Left ventricle myocardium superior (tissue), 1 donor: Measurements from ENCODE around the gene CCNO. TPM values are rescaled to one million over a fixed set of nuclear protein-coding genes. Genes with fewer than 3 reads are reported as not detected.

Experiments
- ATAC-seq: fragments of 200-7000 bp; cut with Tn5 transposase; one replicate; pipeline ENCODE4 v1.9.1; 2020; ENCODE audit warnings: mild to moderate bottlenecking, moderate library complexity
- DNase-seq: peaks from one replicate; pipeline ENCODE4 v3.0.0-alpha.2; 2020
- intact Hi-C: fragments of 100-400 bp; cut with micrococcal nuclease; formaldehyde crosslinking; loops from one replicate; pipeline ENCODE4 v1.11.0; 2022
- total RNA-seq: library from RNA; stranded (reverse); fragmentation: NEBNext Ultra II Directional; extraction: Animal tissue kit (Norgen Biotek cat#: 25700); gene quantifications from one replicate; pipeline ENCODE4 v1.2.1, GENCODE V29; 2021
- donor health status: DM: no; HTN: yes; CAD: no; lungs with severe emphysema.

CCNO gene
- total RNA-seq, 1 donor from 2014 or later: not detected

DNA sequence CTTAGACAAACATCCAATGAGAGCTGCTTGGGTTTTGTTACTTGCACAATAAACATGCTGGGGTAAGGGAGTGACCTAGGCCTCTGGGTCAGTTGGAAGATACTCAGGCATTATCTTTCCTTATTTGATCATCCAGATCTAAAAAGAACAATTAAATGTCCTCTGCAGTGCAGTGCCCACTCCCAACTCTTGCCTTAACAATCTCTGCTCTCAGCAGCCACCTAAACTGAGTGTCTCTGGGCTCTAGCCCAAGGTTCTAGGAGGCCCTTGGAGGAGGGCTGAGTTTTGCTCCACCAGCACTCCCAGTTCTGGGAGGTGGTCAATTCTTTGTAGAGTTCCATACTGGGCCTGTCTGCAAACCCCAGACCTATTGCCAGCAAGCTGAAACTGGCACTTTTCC lies 8.1 kb downstream of the CCNO start:
- no peak for DNase-seq
- ATAC-seq: no peak
- intact Hi-C loops: loop anchor here (10.0 kb wide), 1 partner anchor 51 kb away; the partner anchor contains the start of gene CDC20B

DNA sequence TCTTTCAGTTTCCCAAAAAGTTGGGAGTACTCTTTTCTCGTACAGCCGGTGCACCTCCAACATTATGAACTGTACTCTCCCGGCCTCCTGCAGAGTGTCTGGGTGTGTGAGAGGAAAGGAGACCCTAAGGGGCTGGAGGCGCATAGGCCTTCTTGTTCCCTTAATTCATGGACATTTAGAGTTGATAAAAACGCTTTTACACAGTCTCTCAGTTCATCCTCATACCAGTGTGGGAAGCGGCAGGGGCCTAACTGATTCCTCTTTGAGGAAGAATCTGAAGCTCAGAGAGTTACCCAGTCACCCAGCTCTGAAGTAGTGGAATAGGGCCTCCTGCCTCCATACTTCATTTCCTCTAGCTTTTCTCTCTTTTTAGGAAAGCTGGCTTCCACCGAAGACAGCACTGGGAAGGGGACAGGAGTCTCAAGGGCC lies 9.6 kb downstream of the CCNO start:
- DNase-seq (no peak), ATAC-seq (no peak)
- intact Hi-C loops: loop anchor here (10.0 kb wide), 1 partner anchor 49 kb away; the partner anchor contains the start of gene CDC20B

DNA sequence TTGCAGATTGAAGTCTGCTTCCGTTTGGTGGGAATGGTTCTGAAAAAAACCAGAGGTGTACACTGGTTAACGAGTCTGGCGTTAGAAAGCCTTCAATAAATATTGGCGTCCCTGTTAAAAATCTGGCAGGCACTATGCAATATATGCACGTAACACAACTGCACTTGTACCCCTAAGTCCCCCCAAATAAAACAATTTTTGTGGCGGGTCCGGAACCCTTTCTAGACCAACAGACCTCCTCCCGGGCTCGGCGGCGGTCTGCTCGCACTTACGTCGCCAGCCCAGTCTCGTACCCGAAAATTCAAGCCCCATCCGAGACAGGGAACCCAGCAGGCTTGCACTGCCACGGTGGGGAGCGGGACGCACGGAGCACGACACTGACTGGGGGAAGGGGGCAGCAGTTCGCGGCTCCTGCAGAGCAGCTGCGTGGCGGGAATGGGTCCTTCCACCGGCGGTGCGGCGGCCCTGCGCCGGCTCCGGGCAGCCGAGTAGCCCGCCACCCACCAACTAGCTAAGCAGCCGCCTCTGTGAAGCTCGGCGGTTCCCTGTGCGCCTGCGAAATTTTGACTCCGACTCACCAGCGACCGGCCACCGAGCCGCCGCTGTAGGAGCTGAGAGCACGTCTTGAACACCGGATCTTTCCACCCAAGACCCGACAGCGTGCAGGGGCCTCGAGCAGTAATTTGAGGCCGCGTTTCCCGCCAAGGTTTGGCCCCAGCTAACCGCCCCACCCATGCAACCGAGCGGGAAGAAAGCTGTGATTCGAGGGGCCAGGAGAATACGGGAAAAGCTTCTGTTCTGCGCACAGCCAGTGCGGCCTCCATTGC lies 10.2 kb downstream of the CCNO start:
- DNase-seq (no peak), ATAC-seq (no peak)
- intact Hi-C loops: loop anchor here (10.0 kb wide), 1 partner anchor 48 kb away; the partner anchor contains the start of gene CDC20B

DNA sequence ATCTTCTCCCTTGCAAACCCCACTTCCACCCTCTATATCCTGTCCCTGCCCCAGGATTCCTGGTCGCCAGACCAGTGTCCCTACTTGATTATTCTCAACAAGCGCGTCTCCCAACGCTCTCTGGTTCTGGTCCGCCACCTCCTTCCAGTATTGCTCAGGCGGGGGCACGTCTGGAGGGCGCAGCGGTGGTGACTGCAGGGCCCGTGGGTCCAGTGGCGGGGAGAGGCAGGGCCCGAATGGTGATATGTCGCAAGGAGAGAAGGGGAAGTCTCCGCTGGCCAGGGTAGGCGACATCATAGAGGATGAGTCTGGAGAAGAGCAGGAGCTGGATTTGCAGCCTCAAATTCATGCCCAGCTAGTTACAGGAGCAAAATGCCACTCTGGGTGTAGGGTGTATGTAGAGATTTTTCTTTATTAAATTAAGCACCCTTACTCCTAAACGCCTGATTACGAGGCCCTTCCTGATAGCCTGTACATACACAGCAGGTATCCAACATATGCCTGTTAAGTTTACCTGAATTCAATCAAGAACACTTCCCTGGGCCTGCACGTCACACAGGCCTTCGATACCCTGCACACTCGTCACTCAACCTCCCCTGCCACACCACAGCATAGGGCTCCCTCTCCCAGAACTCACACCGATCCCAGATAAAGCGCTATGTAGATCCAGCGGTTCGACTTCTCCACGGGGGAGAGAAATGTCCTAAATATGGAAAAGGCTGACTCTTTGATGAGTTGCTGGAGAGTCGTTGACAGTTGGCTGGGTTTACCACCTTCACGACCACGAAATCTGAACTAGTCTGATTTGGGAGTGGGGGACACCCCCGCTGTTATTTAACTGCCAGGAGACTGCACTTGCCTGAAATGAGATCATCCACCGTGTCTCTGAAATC lies 11.1 kb downstream of the CCNO start:
- no peak for DNase-seq
- intact Hi-C loops: loop anchor here (10.0 kb wide), 1 partner anchor 48 kb away; the partner anchor contains the start of gene CDC20B
- no peak for ATAC-seq

DNA sequence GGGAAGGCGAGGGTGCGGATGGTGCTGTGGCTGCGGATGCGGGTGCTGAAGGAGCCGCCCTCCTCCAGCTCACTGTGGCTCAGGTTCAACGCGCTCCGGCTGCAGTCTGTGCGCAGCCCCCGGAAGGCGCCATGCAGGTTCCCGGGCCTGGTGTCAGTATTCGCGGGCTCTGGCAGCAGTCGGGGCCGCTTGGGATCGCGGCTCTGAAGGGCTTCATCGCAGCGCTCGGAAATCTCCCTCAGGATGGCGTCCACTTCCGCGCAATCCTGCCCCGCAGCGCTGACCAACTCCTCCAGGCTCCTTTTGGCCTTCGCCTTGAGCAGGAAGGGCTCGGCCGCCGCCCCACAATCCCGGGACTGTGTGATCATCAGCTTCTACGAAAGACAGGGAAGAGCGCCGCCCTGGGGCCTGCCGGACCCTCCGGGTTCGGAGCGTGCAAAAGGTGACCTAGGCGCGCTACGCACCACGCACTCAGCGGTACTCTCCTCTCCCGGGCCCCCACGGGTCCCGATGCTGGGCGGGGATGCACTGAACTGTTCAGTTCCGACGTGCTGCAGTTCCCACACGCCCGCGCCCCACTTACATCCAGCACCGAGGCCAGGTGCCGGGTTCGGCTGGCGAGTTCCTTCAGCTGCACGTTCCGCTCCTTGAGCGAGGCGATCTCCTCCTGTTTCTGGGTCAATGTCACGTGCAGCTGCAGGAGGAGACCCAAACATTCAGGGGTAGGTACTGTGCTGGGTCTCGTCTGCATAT lies 12.8 kb downstream of the CCNO start:
- ATAC-seq (no peak), DNase-seq (no peak)
- intact Hi-C loops: loop anchor here (10.0 kb wide), 1 partner anchor 46 kb away; the partner anchor contains the start of gene CDC20B

DNA sequence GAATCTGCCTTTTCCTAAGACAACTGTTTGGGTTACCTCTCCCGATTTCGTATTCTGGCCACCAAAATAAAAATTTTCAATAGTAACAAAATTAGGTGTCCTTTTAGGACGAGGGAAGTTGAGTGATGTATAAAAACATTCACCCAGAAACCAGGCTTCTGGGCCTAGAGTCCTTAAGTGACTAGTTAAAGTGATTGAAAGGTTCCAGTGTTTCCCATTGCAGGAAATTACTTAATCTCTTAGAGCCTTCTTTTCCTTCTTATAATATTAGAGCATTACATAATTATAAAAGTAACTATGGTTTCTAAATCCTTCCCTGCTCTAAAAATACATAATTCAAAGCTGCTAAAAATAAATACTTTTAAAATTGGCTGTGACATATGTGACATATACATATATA lies 13.6 kb downstream of the CCNO start:
- intact Hi-C loops: loop anchor here (10.0 kb wide), 1 partner anchor 45 kb away; the partner anchor contains the start of gene CDC20B
- ATAC-seq (no peak), DNase-seq (no peak)

DNA sequence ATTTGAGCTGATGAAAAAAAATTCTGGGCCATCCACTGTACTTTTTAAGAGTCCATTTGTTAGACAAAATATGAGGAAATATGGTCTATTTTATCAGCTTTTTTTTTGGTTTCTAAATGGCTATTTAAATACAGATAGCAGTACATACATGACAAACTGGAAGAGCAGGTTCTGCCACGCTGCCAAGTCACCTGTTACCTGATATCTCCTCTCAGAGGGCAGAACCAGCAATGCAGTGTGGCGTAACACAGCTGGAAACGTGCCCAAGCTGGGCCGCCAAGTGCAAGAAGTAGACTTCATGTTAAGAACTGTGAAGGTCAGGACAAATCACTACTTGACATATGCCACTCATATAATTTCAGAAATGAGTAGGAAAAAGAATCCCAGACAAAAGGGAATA lies 14.4 kb downstream of the CCNO start:
- no peak for DNase-seq
- intact Hi-C loops: no loop called here
- ATAC-seq: no peak

DNA sequence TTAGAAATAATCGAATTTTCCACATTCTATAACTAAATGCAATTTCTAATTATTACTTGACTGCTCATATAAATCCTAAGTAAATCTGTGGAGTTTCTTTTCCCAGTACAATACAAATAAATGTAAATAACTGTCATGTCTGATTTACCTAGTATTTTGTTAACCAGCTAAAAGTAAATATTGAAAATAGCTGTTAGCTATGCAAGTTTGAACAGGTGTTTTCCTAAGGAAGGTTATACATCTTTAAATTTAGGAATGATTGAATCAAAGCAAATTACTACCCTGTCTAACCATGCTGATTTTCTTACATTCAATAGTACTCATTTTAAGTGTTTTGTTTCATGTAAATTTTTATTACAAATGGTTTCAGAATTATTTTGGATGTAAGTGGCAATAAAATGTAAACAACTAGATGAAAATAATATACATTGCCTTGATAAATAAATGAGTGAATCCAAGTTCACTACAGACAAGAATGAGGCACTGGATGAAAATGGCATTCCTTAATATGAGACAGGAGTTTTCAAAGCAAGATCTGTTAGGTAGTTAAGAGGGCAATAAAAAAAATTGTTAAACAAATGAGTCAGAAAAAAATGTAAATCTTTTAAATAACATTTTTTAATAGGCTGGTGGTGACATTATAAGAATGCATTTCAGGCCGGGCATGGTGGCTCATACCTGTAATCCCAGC lies 22.1 kb downstream of the CCNO start:
- ATAC-seq: no peak
- DNase-seq: no peak

DNA sequence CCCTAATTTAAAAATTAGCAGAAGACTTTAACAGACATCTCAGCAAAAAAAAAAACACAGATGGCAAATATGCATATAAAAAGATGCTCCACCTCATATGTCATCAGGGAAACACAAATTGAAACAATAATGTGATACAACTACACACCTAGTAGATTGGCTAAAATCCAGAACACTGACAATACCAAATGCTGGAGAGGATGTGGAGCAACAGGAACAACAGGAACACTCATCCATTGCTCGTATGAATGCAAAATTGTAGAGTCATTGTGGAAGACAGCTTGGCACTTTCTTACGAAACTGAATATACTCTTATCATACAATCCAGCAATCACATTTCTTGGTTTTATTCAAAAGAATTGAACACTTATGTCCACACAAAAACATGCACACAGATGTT lies 28.4 kb downstream of the CCNO start:
- ATAC-seq (no peak), DNase-seq (no peak)
- intact Hi-C loops: no loop called here

More for the DNA sequence above, 22.1 kb downstream of the CCNO start:
- intact Hi-C loops: no loop called here

DNA sequence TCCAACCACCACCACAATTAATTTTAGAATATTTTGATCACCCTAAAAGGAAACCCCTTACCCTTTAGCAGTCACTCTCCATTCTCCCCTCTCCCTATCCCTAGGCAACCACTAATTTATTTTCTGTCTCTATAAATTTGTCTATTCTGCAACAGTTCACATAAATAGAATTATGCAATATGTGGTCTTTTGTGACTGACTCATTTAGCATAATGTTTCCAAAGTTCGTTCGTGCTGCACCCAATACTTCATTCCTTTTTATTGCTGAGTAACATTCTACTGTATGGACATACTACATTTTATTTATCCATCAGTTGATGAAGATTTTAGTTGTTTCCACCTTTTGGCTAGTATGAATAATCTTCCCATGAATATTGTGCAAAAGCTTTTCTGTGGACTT lies 42.2 kb downstream of the CCNO start:
- DNase-seq (no peak), ATAC-seq (no peak)
- intact Hi-C loops: no loop called here

DNA sequence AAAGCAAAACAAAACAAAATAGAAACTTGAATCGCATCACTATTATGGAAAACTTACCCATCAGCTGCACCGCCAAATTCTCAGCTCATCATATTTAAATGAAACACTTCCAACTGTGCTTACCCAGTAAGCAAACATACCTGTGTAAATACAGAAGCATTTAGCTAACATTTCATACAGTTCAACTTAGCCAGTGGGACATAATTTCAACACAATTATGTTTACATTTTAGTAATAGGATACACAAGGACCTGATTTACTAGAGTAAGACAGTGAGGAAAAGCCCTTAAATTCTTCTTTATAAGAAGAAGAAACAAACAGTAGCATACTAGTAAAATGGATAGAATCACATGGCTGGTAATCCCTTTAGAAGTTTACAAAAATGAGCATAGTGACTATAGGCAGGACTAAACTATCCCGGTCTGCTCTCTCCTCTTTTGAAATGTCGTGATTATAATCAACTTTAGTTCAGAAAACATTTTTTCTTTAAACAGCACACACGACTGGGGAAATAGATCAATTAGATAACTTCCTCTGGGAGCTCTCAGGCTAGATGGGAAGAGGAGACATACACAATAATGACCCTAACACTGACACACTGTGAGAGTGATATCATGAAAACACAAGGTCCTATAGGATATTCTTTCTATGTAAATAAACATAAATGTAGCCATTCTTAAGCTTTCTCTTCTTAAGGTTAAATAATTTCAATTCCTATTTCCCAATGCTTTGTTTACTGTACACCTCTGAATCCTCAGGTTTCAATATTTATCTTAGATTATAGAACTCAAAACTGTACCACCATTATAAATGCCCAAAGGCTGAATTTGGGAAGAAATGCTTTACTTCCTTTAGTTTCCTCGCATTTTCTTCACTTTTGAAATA lies 44.5 kb downstream of the CCNO start:
- intact Hi-C loops: no loop called here
- DNase-seq (no peak), ATAC-seq (no peak)

DNA sequence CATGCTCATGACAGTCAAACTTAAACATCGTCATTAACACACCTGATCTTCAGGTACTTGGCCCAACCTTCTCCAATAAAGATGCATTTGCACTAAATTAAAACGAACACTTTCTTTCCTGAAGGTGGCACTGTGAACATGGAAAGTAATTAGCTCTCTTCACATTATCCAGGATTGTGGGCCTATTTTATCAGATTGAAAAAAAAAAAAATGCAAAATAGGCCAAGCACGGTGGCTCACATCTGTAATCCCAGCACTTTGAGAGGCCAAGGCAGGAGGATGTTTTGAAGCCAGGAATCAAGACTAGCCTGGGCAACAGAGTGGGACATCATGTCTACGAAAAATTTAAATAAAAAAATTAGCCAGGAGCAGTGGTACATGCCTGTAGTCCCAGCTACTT lies 46.0 kb downstream of the CCNO start:
- intact Hi-C loops: no loop called here
- no peak for ATAC-seq

More for the DNA sequence above, 46.0 kb downstream of the CCNO start:
- DNase-seq: no peak

Other genes with a start within 250 kb of the CCNO start
- not detected for gene ESM1, start 248.0 kb downstream of the CCNO start, total RNA-seq
- 0.82 TPM for gene GZMK, start 209.4 kb downstream of the CCNO start, total RNA-seq
- gene GZMA, start 131.0 kb downstream of the CCNO start, total RNA-seq: 0.87 TPM
- gene GPX8, start 73.4 kb downstream of the CCNO start, total RNA-seq: 4.6 TPM
- gene CDC20B, start 60.4 kb downstream of the CCNO start, total RNA-seq: not detected
- not detected for gene MCIDAS, start 6.3 kb downstream of the CCNO start, total RNA-seq
- 20.7 TPM for gene DHX29, start 74.1 kb upstream of the CCNO start, total RNA-seq
- 69.9 TPM for gene MTREX, start 74.4 kb upstream of the CCNO start, total RNA-seq